HCT116 (cell line): Measurements from ENCODE around the gene MSI2. TPM values are rescaled to one million over a fixed set of nuclear protein-coding genes. Genes with fewer than 3 reads are reported as not detected.
A peak's percentile ranks its signal among the peaks of the same experiment; 100 is the strongest.

Experiments used
- ATAC-seq: fragments of 200-7000 bp; cut with Tn5 transposase; 2 replicates; pipeline ENCODE4 v1.9.1; 2020; ENCODE audit warnings: mild to moderate bottlenecking, moderate library complexity
- BruUV-seq: library from RNA; stranded (reverse); fragments of 400-500 nt; replicated peaks from 2 replicates; lab custom pipeline; 2021; lab: Mats Ljungman, UMichigan
- CTCF ChIA-PET: fragments of 300-600 bp; sonication (Branson Sonifier 250); formaldehyde crosslinking; loops from one replicate; lab custom pipeline; 2021; ENCODE audit warnings: antibody characterized with exemption; lab: Charles Lee
- POLR2A ChIA-PET: fragments of 300-600, 350-600 bp; sonication (Branson Sonifier 250); formaldehyde crosslinking; loops from one replicate; lab custom pipeline; 2021; ENCODE audit warnings: antibody characterized with exemption; lab: Charles Lee
- RAD21 ChIA-PET, 2 experiments: fragments of 300-600 bp; sonication (Branson Sonifier 250); formaldehyde crosslinking; loops; one replicate each; lab custom pipeline; 2023; ENCODE audit warnings: low total read pairs in 2 of 2; ENCODE audit not compliant: uncharacterized antibody in 2 of 2, unreplicated experiment in 2 of 2, low non-redundant PET in 1 of 2; lab: Charles Lee
- DNase-seq: peaks from one replicate; pipeline ENCODE4 v3.0.0-alpha.2; 2010; ENCODE audit warnings: low read depth, low spot score
- H2AFZ ChIP-seq: fragments of 200-600 bp; shearing (Covaris generic), sonication (generic); 2 replicates; pipeline ENCODE4 v1.6.1; 2017; ENCODE audit warnings: low read depth, mixed run types, mixed read lengths, antibody characterized with exemption, low read length; ENCODE audit not compliant: poor library complexity, severe bottlenecking
- H3K27ac ChIP-seq: 2 replicates; pipeline ENCODE4 v1.5.1; 2012; ENCODE audit warnings: low read depth, low read length
- H3K27me3 ChIP-seq: fragments of 200-600 bp; sonication (generic); 2 replicates; pipeline ENCODE4 v1.6.1; 2016; ENCODE audit warnings: mixed run types, low read length, mixed read lengths; ENCODE audit not compliant: insufficient read depth
- H3K36me3 ChIP-seq, 2 experiments: fragments of 200-500 bp in 1 of 2; fragments of 200-600 bp in 1 of 2; sonication (Bioruptor generic) in 1 of 2; sonication (generic) in 1 of 2; 2 replicates each; pipeline versions ENCODE4 v1.5.1 to v1.6.1; 2014 to 2016; ENCODE audit warnings: low read length in 2 of 2, inconsistent platforms in 1 of 2, mixed read lengths in 1 of 2, mixed run types in 1 of 2; ENCODE audit not compliant: insufficient read depth in 2 of 2, control insufficient read depth in 1 of 2
- H3K4me1 ChIP-seq, 2 experiments: fragments of 200-600 bp in 1 of 2; sonication (generic) in 1 of 2; 2 replicates each; pipeline versions ENCODE4 v1.5.1 to v1.6.1; 2012 to 2017; ENCODE audit warnings: low read length in 2 of 2, inconsistent platforms in 1 of 2, mild to moderate bottlenecking in 1 of 2, mixed read lengths in 1 of 2, mixed run types in 1 of 2, moderate library complexity in 1 of 2; ENCODE audit not compliant: insufficient read depth in 2 of 2, control insufficient read depth in 1 of 2
- H3K4me2 ChIP-seq: fragments of 200-600 bp; sonication (generic); 2 replicates; pipeline ENCODE4 v1.6.1; 2017; ENCODE audit warnings: mixed run types, low read length, mixed read lengths
- H3K4me3 ChIP-seq, 2 experiments: fragments of 200-600 bp in 1 of 2; sonication (generic) in 1 of 2; replicated peaks in 1 of 2; 2 replicates each; pipeline ENCODE4 v1.5.1; 2011 to 2016; ENCODE audit warnings: low read length in 2 of 2, control low read depth in 1 of 2, low read depth in 1 of 2, mild to moderate bottlenecking in 1 of 2, mixed read lengths in 1 of 2, mixed run types in 1 of 2
- H3K79me2 ChIP-seq: fragments of 200-600 bp; sonication (generic); 2 replicates; pipeline ENCODE4 v1.6.1; 2017; ENCODE audit warnings: mild to moderate bottlenecking, mixed run types, low read length, moderate library complexity, mixed read lengths; ENCODE audit not compliant: insufficient read depth
- H3K9ac ChIP-seq: fragments of 200-600 bp; sonication (generic); 2 replicates; pipeline ENCODE4 v1.6.1; 2016; ENCODE audit warnings: low read length, mixed read lengths
- H3K9me2 ChIP-seq: fragments of 200-600 bp; sonication (generic), shearing (Covaris generic); 2 replicates; pipeline ENCODE4 v1.6.1; 2017; ENCODE audit warnings: mixed run types, mild to moderate bottlenecking, moderate library complexity; ENCODE audit not compliant: insufficient read depth
- H3K9me3 ChIP-seq, 2 experiments: fragments of 200-500 bp in 1 of 2; fragments of 200-600 bp in 1 of 2; sonication (Bioruptor generic) in 1 of 2; sonication (generic) in 1 of 2; 2 replicates each; pipeline ENCODE4 v1.6.1; 2014 to 2017; ENCODE audit warnings: low read length in 2 of 2, mixed read lengths in 2 of 2, inconsistent platforms in 1 of 2, low read depth in 1 of 2, mild to moderate bottlenecking in 1 of 2, mixed run types in 1 of 2, moderate library complexity in 1 of 2; ENCODE audit not compliant: control insufficient read depth in 1 of 2, insufficient read depth in 1 of 2
- H4K20me1 ChIP-seq: fragments of 200-600 bp; sonication (generic), shearing (Covaris generic); 2 replicates; pipeline ENCODE4 v1.6.1; 2017; ENCODE audit warnings: mixed run types, mild to moderate bottlenecking, moderate library complexity; ENCODE audit not compliant: insufficient read depth
- CEBPB ChIP-seq: IDR thresholded peaks from 2 replicates; pipeline ENCODE4 v1.6.1; 2012; ENCODE audit warnings: low read depth
- EGR1 ChIP-seq: IDR thresholded peaks from 2 replicates; pipeline ENCODE4 v1.6.1; 2012; ENCODE audit warnings: low read depth
- ELF1 ChIP-seq: IDR thresholded peaks from 2 replicates; pipeline ENCODE4 v1.6.1; 2012; ENCODE audit warnings: low read depth, borderline replicate concordance
- FOSL1 ChIP-seq: IDR thresholded peaks from 2 replicates; pipeline ENCODE4 v1.6.1; 2012; ENCODE audit warnings: low read depth
- JUND ChIP-seq: IDR thresholded peaks from 2 replicates; pipeline ENCODE4 v1.6.1; 2012
- POLR2AphosphoS5 ChIP-seq: IDR thresholded peaks from 2 replicates; pipeline ENCODE4 v1.6.1; 2011; ENCODE audit warnings: mild to moderate bottlenecking, low read depth, low read length, moderate library complexity
- RAD21 ChIP-seq: IDR thresholded peaks from 2 replicates; pipeline ENCODE4 v1.6.1; 2012; ENCODE audit warnings: low read depth, mild to moderate bottlenecking
- SP1 ChIP-seq: IDR thresholded peaks from 2 replicates; pipeline ENCODE4 v1.6.1; 2012; ENCODE audit warnings: low read depth
- TCF7L2 ChIP-seq: IDR thresholded peaks from 2 replicates; pipeline ENCODE4 v1.7.0; 2011; ENCODE audit warnings: borderline replicate concordance, inconsistent platforms; ENCODE audit not compliant: insufficient read depth, insufficient read length; ENCODE audit errors: extremely low read depth
- YY1 ChIP-seq: IDR thresholded peaks from 2 replicates; pipeline ENCODE4 v1.6.1; 2011; ENCODE audit warnings: low read length, low read depth, moderate library complexity, mild to moderate bottlenecking; ENCODE audit not compliant: insufficient replicate concordance; ENCODE audit errors: extremely low read depth
- intact Hi-C: fragments of 100-400 bp; cut with micrococcal nuclease; formaldehyde crosslinking; loops from 2 replicates; pipeline ENCODE4 v1.10.0; 2022
- total RNA-seq: library from RNA; stranded (reverse); gene quantifications from one replicate; pipeline ENCODE4 v1.2.1, GENCODE V29; 2021; ENCODE audit not compliant: unreplicated experiment
- TF ChIP-seq, protein P1 (sequence below), 3 experiments: fragments of 200-600 bp in 1 of 3; sonication (generic) in 1 of 3; IDR thresholded peaks in 2 of 3; conservative IDR thresholded peaks in 1 of 3; 2 replicates each; pipeline ENCODE4 v1.5.1; 2012 to 2017; ENCODE audit warnings: low read depth in 2 of 3, low read length in 2 of 3, antibody characterized with exemption in 1 of 3, borderline replicate concordance in 1 of 3, control low read depth in 1 of 3, mild to moderate bottlenecking in 1 of 3, mixed read lengths in 1 of 3, mixed run types in 1 of 3, moderate library complexity in 1 of 3; ENCODE audit not compliant: insufficient read depth in 1 of 3
- TF ChIP-seq, protein P2 (sequence below): IDR thresholded peaks from 2 replicates; pipeline ENCODE4 v1.6.1; 2012

Gene MSI2
- total RNA-seq, 1 experiment from 2014 or later, result 137 TPM

DNA sequence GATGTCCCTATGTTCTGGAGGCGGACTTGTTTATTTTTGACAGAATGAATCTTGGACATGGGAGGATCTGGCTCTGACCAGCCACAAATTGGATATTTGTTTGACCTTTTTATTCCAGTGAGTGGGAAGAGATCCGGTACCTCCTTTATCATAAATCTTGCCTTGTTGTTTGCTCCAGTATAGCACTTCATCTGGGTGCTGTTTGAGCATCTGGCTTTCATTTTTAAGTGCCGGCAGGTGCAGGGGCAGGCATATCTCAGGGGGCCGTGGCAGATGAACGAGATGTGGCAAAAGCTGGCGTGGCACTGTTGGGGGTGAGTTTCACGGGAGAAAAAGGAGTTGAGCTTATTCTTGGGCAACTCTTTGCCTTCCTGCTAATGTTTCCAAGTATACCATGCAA is 37.8 kb downstream of the MSI2 start:
- peak overlapping the region; percentile 84 for H3K27ac ChIP-seq
- no peaks in the 10 kb centered on the region for H3K27me3 ChIP-seq
- H2AFZ ChIP-seq, result no peak overlapping the region
- H3K4me2 ChIP-seq, result peak overlapping the region; percentile 77
- H3K4me3 ChIP-seq, result no peak overlapping the region; a peak in 1 of 4 replicates
- intact Hi-C loops, result no loop called here
- ChIA-PET RAD21 (no interaction called here), CTCF (interaction anchor here (0.9 kb wide), 1 partner anchor 51 kb away, joined by 3 read pairs; no protein-coding TSS in a partner anchor), POLR2A (no interaction called here)
- peaks cover 0 to 20% of the 10 kb centered on the region in 2 experiments; a peak in 2 of 4 replicates for H3K36me3 ChIP-seq
- H3K9me2 ChIP-seq, result no peaks in the 10 kb centered on the region
- DNase-seq, result no peak
- H3K79me2 ChIP-seq, result peaks cover 47% of the 10 kb centered on the region
- peaks cover 0 to 13% of the 10 kb centered on the region in 2 experiments; a peak in 2 of 4 replicates for H3K9me3 ChIP-seq
- TF ChIP-seq RAD21, result no peak
- TF ChIP-seq CEBPB, result no peak
- TF ChIP-seq EGR1, result no peak
- no peak for TF ChIP-seq ELF1
- no peak for TF ChIP-seq YY1
- H3K9ac ChIP-seq, result 0 out of 2 replicates have a peak overlapping the region, but pooled peaks have one; percentile 16
- BruUV-seq, result no TSS peak
- H3K4me1 ChIP-seq, result peaks cover 48 to 56% of the 10 kb centered on the region in 2 experiments
- no peak for ATAC-seq
- no peaks in the 10 kb centered on the region for H4K20me1 ChIP-seq

DNA sequence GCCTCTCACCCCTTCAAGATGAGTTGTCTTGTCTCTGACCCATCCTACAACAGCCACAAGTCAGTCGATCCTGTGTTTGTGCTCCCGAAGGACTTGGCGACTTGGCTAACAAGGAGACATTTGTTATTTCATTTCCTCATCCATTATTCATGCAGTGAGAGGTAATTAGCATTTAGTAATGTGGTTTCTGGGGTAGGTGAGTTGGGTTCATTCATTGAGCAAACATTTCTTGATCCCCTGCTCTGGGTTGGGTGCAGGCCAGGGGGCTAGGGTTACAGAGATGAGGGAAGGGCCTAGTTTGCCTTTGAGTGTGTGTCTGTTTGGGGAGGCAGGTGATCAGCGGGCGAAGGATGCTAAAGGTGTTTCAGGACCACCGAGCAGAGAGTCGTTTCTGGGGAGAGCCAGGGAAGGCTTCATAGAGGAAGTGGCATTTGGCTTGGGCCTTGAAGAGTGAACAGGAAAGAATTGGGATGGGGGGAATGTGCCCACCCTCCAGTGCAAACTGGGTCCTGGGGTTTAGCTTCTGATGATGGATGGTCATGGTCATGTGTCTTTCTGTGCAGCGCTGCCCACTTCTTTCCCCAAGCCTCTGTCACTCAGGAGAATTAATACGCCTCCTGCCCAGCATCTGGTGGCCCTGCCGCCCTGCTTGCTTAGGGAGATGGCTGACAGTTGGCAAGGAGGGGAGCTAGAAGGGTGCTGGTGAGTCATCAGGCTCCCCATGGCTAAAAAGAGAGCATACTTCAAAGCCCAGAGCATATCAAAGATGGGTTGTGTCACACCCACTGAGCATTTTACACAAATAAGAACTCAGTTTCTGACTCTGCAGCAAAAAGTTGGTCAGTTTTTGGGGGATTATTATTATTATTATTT is 38.5 kb downstream of the MSI2 start:
- no peaks in the 10 kb centered on the region for H4K20me1 ChIP-seq
- no peaks in the 10 kb centered on the region for H3K9me2 ChIP-seq
- peak overlapping the region; percentile 84 for H3K27ac ChIP-seq
- DNase-seq, result peak; percentile 94
- intact Hi-C loops, result no loop called here
- H3K9ac ChIP-seq, result peak overlapping the region; percentile 16; the same call in 1 of the 2 replicates
- peak overlapping the region; percentile 9 to 40 for H3K4me3 ChIP-seq
- H3K27me3 ChIP-seq, result no peaks in the 10 kb centered on the region
- H3K9me3 ChIP-seq, result peaks cover 0 to 13% of the 10 kb centered on the region in 2 experiments; a peak in 2 of 4 replicates
- RAD21 ChIA-PET, result interaction anchor here (0.6 to 1.0 kb wide), 3 partner anchors 52 to 110 kb away, joined by 3 read pairs; no protein-coding TSS in a partner anchor
- ATAC-seq, result peak; percentile 85
- peaks cover 0 to 24% of the 10 kb centered on the region in 2 experiments; a peak in 2 of 4 replicates for H3K36me3 ChIP-seq
- CTCF ChIA-PET, result interaction anchor here (0.9 kb wide), 1 partner anchor 52 kb away, joined by 3 read pairs; no protein-coding TSS in a partner anchor
- POLR2A ChIA-PET, result interaction anchor here (0.7 to 1.1 kb wide), 4 partner anchors 10 to 87 kb away, joined by 3 to 5 read pairs (median 3); no protein-coding TSS in a partner anchor
- BruUV-seq, result no TSS peak
- H2AFZ ChIP-seq, result no peak overlapping the region
- H3K4me2 ChIP-seq, result peak overlapping the region; percentile 77
- H3K79me2 ChIP-seq, result peaks cover 45% of the 10 kb centered on the region
- H3K4me1 ChIP-seq, result peaks cover 48 to 56% of the 10 kb centered on the region in 2 experiments
- TF ChIP-seq YY1 (peak; percentile 73), TCF7L2 (peak; percentile 96), CEBPB (peak; percentile 54; the same call in 1 of the 2 replicates), EGR1 (peak; percentile 27; the same call in 1 of the 2 replicates), RAD21 (0 out of 2 replicates have a peak, but pooled peaks have one; percentile 17), JUND (peak; percentile 92), ELF1 (no peak), POLR2AphosphoS5 (peak; percentile 38; the same call in 1 of the 2 replicates), FOSL1 (peak; percentile 86), SP1 (peak; percentile 72)
- TF ChIP-seq, protein P1, sequence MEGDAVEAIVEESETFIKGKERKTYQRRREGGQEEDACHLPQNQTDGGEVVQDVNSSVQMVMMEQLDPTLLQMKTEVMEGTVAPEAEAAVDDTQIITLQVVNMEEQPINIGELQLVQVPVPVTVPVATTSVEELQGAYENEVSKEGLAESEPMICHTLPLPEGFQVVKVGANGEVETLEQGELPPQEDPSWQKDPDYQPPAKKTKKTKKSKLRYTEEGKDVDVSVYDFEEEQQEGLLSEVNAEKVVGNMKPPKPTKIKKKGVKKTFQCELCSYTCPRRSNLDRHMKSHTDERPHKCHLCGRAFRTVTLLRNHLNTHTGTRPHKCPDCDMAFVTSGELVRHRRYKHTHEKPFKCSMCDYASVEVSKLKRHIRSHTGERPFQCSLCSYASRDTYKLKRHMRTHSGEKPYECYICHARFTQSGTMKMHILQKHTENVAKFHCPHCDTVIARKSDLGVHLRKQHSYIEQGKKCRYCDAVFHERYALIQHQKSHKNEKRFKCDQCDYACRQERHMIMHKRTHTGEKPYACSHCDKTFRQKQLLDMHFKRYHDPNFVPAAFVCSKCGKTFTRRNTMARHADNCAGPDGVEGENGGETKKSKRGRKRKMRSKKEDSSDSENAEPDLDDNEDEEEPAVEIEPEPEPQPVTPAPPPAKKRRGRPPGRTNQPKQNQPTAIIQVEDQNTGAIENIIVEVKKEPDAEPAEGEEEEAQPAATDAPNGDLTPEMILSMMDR (IDR thresholded peaks at IDR 0.05 in 2 of 3, conservative IDR thresholded peaks at IDR 0.05 in 1 of 3; ENCODE audit: borderline replicate concordance in 1 of 3, insufficient read depth in 1 of 3, low read depth in 2 of 3, low read length in 2 of 3), result no peak
- TF ChIP-seq, protein P2, sequence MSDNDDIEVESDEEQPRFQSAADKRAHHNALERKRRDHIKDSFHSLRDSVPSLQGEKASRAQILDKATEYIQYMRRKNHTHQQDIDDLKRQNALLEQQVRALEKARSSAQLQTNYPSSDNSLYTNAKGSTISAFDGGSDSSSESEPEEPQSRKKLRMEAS, result peak; percentile 63; the same call in 1 of the 2 replicates
